Mucosa of descending colon (tissue), 3 donors: ENCODE measurements around the gene TBC1D4. TPM values are rescaled to one million over a fixed set of nuclear protein-coding genes. Genes with fewer than 3 reads are reported as not detected.

ENCODE experiments used
- ATAC-seq: fragments of 200-7000 bp; cut with Tn5 transposase; one replicate; pipeline ENCODE4 v1.9.1; 2020; ENCODE audit warnings: mild to moderate bottlenecking, moderate library complexity
- DNase-seq, 3 donors: peaks; one replicate each; pipeline ENCODE4 v3.0.0-alpha.2; 2020
- H3K36me3 ChIP-seq: fragments of 200-600 bp; one replicate; pipeline ENCODE4 v1.8.0; 2021; ENCODE audit warnings: low read depth, mild to moderate bottlenecking
- H3K4me1 ChIP-seq: fragments of 200-600 bp; one replicate; pipeline ENCODE4 v1.8.0; 2021; ENCODE audit warnings: low read depth, mild to moderate bottlenecking
- H3K4me3 ChIP-seq: fragments of 200-600 bp; one replicate; pipeline ENCODE4 v1.8.0; 2021; ENCODE audit warnings: mild to moderate bottlenecking
- H3K9me3 ChIP-seq: fragments of 200-600 bp; one replicate; pipeline ENCODE4 v1.8.0; 2021; ENCODE audit warnings: mild to moderate bottlenecking
- CTCF ChIP-seq: fragments of 200-600 bp; IDR thresholded peaks from one replicate; pipeline ENCODE4 v1.8.0; 2022; ENCODE audit warnings: antibody characterized with exemption, mild to moderate bottlenecking
- intact Hi-C, 2 donors: fragments of 100-400 bp; cut with DNase I in 1 of 2; cut with micrococcal nuclease in 1 of 2; formaldehyde crosslinking; loops; one replicate each; pipeline versions ENCODE4 v1.11.0 to v1.11.1; 2022; cut with DNase I, micrococcal nuclease
- total RNA-seq, 3 donors: library from RNA; stranded (reverse); fragmentation: NEBNext Ultra II Directional in 2 of 3; extraction: Animal tissue kit (Norgen Biotek cat#: 25700) in 2 of 3; gene quantifications; one replicate each; pipeline versions ENCODE4 v1.2.1 to v1.2.4, GENCODE V29; 2021 to 2023
- donor health status: DM: no; HTN: no; CAD: no; lungs with moderate emphysema.
- donor health status: DM: no; HTN: no; CAD: no.
- donor health status: DM: no; HTN: yes; CAD: no.

Gene TBC1D4
- total RNA-seq, 3 donors from 2014 or later: 13.4 to 24.6 (median 13.8) TPM

GRCh38 chr13:75345193-75345592 is 136.8 kb downstream of the TBC1D4 start:
- Histone ChIP-seq H3K4me1 (no peaks in the 10 kb centered on the region), H3K4me3 (no peak overlapping the region), H3K36me3 (no peaks in the 10 kb centered on the region), H3K9me3 (no peaks in the 10 kb centered on the region)
- no peak for ATAC-seq
- no peak for TF ChIP-seq CTCF
- no peak for DNase-seq
- intact Hi-C loops: no loop called here

- Histone ChIP-seq H3K4me3 (no peak overlapping the region), H3K4me1 (no peaks in the 10 kb centered on the region), H3K9me3 (no peaks in the 10 kb centered on the region), H3K36me3 (no peaks in the 10 kb centered on the region)
- DNase-seq (no peak), ATAC-seq (no peak)
- no peak for TF ChIP-seq CTCF
- intact Hi-C loops: no loop called here
These were observed 140.9 kb downstream of the TBC1D4 start for GRCh38 chr13:75341028-75341427.

GRCh38 chr13:75339635-75340374 is 142.2 kb downstream of the TBC1D4 start:
- no peaks in the 10 kb centered on the region for H3K9me3 ChIP-seq
- no peaks in the 10 kb centered on the region for H3K36me3 ChIP-seq
- no peak for TF ChIP-seq CTCF
- no peaks in the 10 kb centered on the region for H3K4me1 ChIP-seq
- intact Hi-C loops: no loop called here
- ATAC-seq (no peak), DNase-seq (no peak)
- H3K4me3 ChIP-seq: no peak overlapping the region

GRCh38 chr13:75334634-75335447 is 147.1 kb downstream of the TBC1D4 start:
- no peak for TF ChIP-seq CTCF
- Histone ChIP-seq H3K4me3 (no peak overlapping the region), H3K9me3 (no peaks in the 10 kb centered on the region), H3K4me1 (no peaks in the 10 kb centered on the region), H3K36me3 (no peaks in the 10 kb centered on the region)
- intact Hi-C loops: no loop called here
- ATAC-seq: no peak
- no peak for DNase-seq

GRCh38 chr13:75333103-75333502 is 148.9 kb downstream of the TBC1D4 start:
- H3K4me3 ChIP-seq: no peak overlapping the region
- no peaks in the 10 kb centered on the region for H3K9me3 ChIP-seq
- no peaks in the 10 kb centered on the region for H3K36me3 ChIP-seq
- intact Hi-C loops: no loop called here
- no peak for TF ChIP-seq CTCF
- ATAC-seq (no peak), DNase-seq (no peak)
- no peaks in the 10 kb centered on the region for H3K4me1 ChIP-seq
